ENCODE data around the gene USE1. TPM values are rescaled to one million over a fixed set of nuclear protein-coding genes. Genes with fewer than 3 reads are reported as not detected.

The USE1 gene
- total RNA-seq, 4 donors from 2014 or later = 11.5 to 43.5 (median 22.2) TPM

GRCh38 chr19:17235971-17236777 is 21.0 kb downstream of the USE1 start:
- Histone ChIP-seq H3K9me3 (no peaks in the 10 kb centered on the region), H3K4me1 (peaks cover 5 to 13% of the 10 kb centered on the region in 2 donors), H3K4me3 (peak overlapping the region; percentile 6 to 44), H3K27me3 (no peaks in the 10 kb centered on the region), H3K27ac (peak overlapping the region; percentile 51 to 81), H3K36me3 (no peaks in the 10 kb centered on the region)
- DNase-seq = no peak
- no peak for TF ChIP-seq POLR2A (IDR thresholded peaks at IDR 0.05)
- no peak for TF ChIP-seq CTCF (IDR thresholded peaks at IDR 0.05)
- intact Hi-C loops (cut with DNase I; ENCODE audit: low total_unique reads) = no loop called here

- no peak overlapping the region for H3K4me3 ChIP-seq
- H3K27ac ChIP-seq = peak overlapping the region; percentile 51 to 81
- no peaks in the 10 kb centered on the region for H3K36me3 ChIP-seq
- TF ChIP-seq POLR2A (IDR thresholded peaks at IDR 0.05) (no peak), CTCF (IDR thresholded peaks at IDR 0.05) (no peak)
- H3K4me1 ChIP-seq = peaks cover 5 to 13% of the 10 kb centered on the region in 2 donors
- intact Hi-C loops (cut with DNase I; ENCODE audit: low total_unique reads) = no loop called here
- H3K9me3 ChIP-seq = no peaks in the 10 kb centered on the region
- DNase-seq = no peak
- no peaks in the 10 kb centered on the region for H3K27me3 ChIP-seq
Observed at GRCh38 chr19:17236811-17237543, 21.8 kb downstream of the USE1 start.

- H3K9me3 ChIP-seq = no peaks in the 10 kb centered on the region
- DNase-seq = no peak
- intact Hi-C loops (cut with DNase I; ENCODE audit: low total_unique reads) = no loop called here
- no peak overlapping the region for H3K4me3 ChIP-seq
- no peak overlapping the region for H3K27ac ChIP-seq
- TF ChIP-seq POLR2A (IDR thresholded peaks at IDR 0.05) (no peak), CTCF (IDR thresholded peaks at IDR 0.05) (no peak)
- H3K36me3 ChIP-seq = no peaks in the 10 kb centered on the region
- peaks cover 5 to 20% of the 10 kb centered on the region in 2 donors for H3K4me1 ChIP-seq
- H3K27me3 ChIP-seq = no peaks in the 10 kb centered on the region
Observed at GRCh38 chr19:17237747-17238706, 22.9 kb downstream of the USE1 start.

- no peaks in the 10 kb centered on the region for H3K27me3 ChIP-seq
- H3K27ac ChIP-seq = no peak overlapping the region
- no peak for DNase-seq
- peaks cover 5 to 15% of the 10 kb centered on the region in 2 donors for H3K4me1 ChIP-seq
- no peaks in the 10 kb centered on the region for H3K36me3 ChIP-seq
- no peaks in the 10 kb centered on the region for H3K9me3 ChIP-seq
- intact Hi-C loops (cut with DNase I; ENCODE audit: low total_unique reads) = no loop called here
- TF ChIP-seq POLR2A (IDR thresholded peaks at IDR 0.05) (no peak), CTCF (IDR thresholded peaks at IDR 0.05) (no peak)
- no peak overlapping the region for H3K4me3 ChIP-seq
Observed at GRCh38 chr19:17240062-17240752, 25.1 kb downstream of the USE1 start.

Measured in uterus (tissue), 4 donors.